AG04449 (cell line): ENCODE results near the gene MEF2C.

Experiments used
- CTCF ChIA-PET: fragments of 350-600 bp; formaldehyde crosslinking; extraction: SDS; loops from one replicate; lab custom pipeline; 2021; ENCODE audit warnings: antibody characterized with exemption; lab: Yijun Ruan, JAX
- POLR2A ChIA-PET: fragments of 400-600, 350-600 bp; formaldehyde crosslinking; extraction: SDS; loops from one replicate; lab custom pipeline; 2020; ENCODE audit warnings: antibody characterized with exemption, inconsistent platforms; lab: Yijun Ruan, JAX
- DNase-seq: peaks from one replicate; pipeline ENCODE4 v3.0.0-alpha.2; 2010; ENCODE audit warnings: low read depth, low spot score
- H3K4me3 ChIP-seq: 2 replicates; pipeline ENCODE4 v1.5.1; 2011; ENCODE audit warnings: low read depth, mild to moderate bottlenecking, control low read depth, low read length
- TF ChIP-seq, protein P1 (sequence below): IDR thresholded peaks from one replicate; pipeline ENCODE4 v1.5.1; 2011; ENCODE audit warnings: mild to moderate bottlenecking, moderate library complexity, low read length, control low read depth, inconsistent platforms; ENCODE audit not compliant: insufficient read depth; ENCODE audit errors: missing control alignments

MEF2C gene

DNA sequence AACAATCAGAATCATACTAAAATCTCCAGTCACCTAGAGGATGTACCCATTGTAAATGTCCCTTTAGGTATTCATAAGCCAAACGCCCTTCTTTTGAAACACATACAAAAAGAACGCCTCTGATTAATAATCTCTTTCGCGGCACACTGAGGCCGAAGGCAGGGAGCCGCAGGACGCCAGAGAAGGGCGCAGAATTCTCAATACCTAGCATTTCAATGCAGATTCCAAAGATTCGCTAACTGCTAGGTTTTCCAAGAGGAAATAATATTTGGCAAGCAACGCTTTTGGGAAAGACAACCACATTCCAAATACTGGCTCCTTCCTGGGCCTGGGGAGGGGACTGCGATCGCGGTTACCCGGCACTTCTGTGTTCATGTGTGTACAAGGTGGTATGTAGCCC is 203.3 kb downstream of the MEF2C start:
- CTCF ChIA-PET: interaction anchor here (0.9 to 4.6 kb wide), 14 partner anchors 8 to 902 kb away, joined by 3 to 77 read pairs (median 6); no protein-coding TSS in a partner anchor
- TF ChIP-seq, protein P1, sequence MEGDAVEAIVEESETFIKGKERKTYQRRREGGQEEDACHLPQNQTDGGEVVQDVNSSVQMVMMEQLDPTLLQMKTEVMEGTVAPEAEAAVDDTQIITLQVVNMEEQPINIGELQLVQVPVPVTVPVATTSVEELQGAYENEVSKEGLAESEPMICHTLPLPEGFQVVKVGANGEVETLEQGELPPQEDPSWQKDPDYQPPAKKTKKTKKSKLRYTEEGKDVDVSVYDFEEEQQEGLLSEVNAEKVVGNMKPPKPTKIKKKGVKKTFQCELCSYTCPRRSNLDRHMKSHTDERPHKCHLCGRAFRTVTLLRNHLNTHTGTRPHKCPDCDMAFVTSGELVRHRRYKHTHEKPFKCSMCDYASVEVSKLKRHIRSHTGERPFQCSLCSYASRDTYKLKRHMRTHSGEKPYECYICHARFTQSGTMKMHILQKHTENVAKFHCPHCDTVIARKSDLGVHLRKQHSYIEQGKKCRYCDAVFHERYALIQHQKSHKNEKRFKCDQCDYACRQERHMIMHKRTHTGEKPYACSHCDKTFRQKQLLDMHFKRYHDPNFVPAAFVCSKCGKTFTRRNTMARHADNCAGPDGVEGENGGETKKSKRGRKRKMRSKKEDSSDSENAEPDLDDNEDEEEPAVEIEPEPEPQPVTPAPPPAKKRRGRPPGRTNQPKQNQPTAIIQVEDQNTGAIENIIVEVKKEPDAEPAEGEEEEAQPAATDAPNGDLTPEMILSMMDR: no peak
- POLR2A ChIA-PET: no interaction called here
- H3K4me3 ChIP-seq: no peak overlapping the region
- no peak for DNase-seq

DNA sequence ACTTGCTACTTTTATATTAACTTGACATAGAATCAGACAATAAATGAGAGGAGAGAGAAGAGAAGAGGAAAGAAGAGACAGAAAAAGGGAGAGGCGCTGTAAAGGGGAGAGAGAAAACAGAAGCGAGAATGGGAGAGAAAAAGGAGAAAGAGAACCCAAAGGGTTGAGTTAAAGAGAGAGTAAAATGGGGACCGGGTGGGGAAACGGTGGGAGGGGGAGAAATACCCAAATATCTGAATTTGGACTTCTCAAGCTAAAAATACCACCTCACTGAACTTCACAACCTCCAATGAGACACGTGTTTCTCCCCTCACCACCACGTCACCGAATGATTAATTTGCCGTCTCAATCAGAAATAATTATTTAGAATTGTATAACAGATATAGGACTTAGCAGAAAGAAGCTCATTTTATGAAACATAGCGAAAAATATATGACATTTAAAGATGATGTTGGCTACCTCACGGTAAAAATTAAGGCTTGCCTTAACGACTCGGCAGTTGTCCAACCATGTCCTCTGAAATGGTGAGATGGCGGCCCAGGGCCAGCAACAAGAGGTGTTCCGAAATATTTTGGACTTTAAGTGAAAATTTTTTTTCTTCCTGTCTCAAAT is 204.1 kb downstream of the MEF2C start:
- TF ChIP-seq, protein P1: no peak
- no peak for DNase-seq
- ChIA-PET CTCF (interaction anchor here (0.7 to 3.5 kb wide), 6 partner anchors 11 to 898 kb away, joined by 3 to 17 read pairs (median 4); no protein-coding TSS in a partner anchor), POLR2A (no interaction called here)
- no peak overlapping the region for H3K4me3 ChIP-seq

DNA sequence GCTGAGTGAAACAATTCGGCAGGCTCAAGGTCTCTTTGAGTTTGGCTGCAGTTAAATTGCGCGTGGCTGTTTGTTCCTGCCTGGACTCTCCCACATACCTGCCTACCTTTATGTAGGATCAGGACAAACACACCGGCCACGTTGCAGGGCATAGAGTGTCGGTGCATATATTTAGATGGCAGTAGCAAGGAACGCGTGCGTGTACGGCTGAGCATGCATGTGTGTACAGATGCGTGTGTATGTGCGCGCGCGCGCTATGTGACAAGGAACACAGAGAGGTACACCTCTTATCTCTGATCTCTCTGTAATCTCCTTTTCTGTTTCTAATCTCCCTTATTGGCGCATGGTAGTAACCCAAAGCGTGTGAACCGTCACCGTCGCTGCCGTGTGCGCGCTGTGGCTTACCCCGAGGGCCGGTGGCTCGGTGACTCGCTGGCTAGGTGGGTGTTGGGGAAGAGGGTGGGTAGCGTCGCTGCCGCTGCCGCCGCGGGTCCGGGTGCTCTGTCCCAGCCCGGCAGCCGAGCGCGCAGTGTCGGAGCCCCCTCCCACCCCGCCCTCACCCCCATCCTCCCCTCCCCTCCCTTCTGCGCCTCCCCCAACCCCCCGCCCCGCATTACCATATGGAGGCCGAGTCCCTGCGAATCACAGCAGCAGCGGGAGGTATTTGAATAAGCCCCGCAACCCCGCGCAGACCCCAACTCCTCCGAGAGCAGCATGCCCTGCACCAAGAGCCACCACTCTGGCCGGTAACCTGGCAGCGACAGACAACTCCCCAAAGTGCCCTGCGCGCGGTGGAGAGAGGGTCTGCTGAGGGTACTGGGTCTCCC is 204.8 kb downstream of the MEF2C start:
- ChIA-PET POLR2A (no interaction called here), CTCF (interaction anchor here (0.7 to 1.1 kb wide), 6 partner anchors 12 to 897 kb away, joined by 3 to 13 read pairs (median 3); no protein-coding TSS in a partner anchor)
- TF ChIP-seq, protein P1: no peak
- no peak overlapping the region for H3K4me3 ChIP-seq
- DNase-seq: no peak

DNA sequence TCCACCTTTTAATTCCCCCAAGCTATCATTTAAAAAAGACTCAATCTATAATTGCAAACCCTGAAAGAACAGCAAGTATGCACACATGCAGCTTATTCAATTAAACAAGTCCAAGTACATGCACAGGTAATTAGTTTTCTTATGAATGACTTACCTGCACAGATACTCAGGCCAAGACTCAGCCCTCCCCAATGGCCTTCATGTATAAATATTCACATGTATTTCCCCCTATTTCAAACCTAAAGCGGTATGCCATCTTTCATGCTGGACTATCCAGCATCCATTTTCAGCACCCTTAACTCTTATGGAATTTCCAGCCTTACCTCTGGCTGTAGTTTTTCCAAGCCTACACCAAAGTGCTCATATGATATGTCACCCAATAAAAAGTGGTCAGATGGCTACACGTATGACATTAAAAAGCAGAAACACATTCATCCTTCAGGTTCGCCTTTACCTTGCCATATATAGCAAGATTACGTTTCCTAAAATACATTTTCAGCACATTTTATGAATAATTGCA is 205.5 kb downstream of the MEF2C start:
- ChIA-PET POLR2A (no interaction called here), CTCF (interaction anchor here (0.8 to 1.1 kb wide), 4 partner anchors 13 to 896 kb away, joined by 3 to 5 read pairs (median 3); no protein-coding TSS in a partner anchor)
- DNase-seq: no peak
- TF ChIP-seq, protein P1: no peak
- no peak overlapping the region for H3K4me3 ChIP-seq

GRCh38 chr5:88676637-88677375 is 206.2 kb downstream of the MEF2C start:
- POLR2A ChIA-PET: no interaction called here
- CTCF ChIA-PET: interaction anchor here (0.8 to 1.8 kb wide), 6 partner anchors 8 to 896 kb away, joined by 3 to 9 read pairs (median 4); no protein-coding TSS in a partner anchor
- no peak overlapping the region for H3K4me3 ChIP-seq
- TF ChIP-seq, protein P1: no peak
- DNase-seq: no peak
